Endothelial cell (in vitro differentiated cells): ENCODE measurements around the gene LRRC42. TPM values are rescaled to one million over a fixed set of nuclear protein-coding genes. Genes with fewer than 3 reads are reported as not detected.

Experiments
- DNase-seq: peaks from one replicate; pipeline ENCODE4 v3.0.0; 2021; ENCODE audit warnings: low spot score
- H3K27ac Mint-ChIP-seq: one replicate; pipeline ENCODE4 v1.8.0; 2021; ENCODE audit warnings: mixed read lengths, inconsistent platforms; ENCODE audit not compliant: unreplicated experiment
- H3K27me3 Mint-ChIP-seq: one replicate; pipeline ENCODE4 v1.8.0; 2021; ENCODE audit warnings: mild to moderate bottlenecking, moderate library complexity, mixed read lengths, inconsistent platforms; ENCODE audit not compliant: unreplicated experiment
- H3K36me3 Mint-ChIP-seq: one replicate; pipeline ENCODE4 v1.8.0; 2021; ENCODE audit warnings: mild to moderate bottlenecking, low read depth, mixed read lengths, inconsistent platforms; ENCODE audit not compliant: unreplicated experiment
- H3K4me1 Mint-ChIP-seq: one replicate; pipeline ENCODE4 v1.8.0; 2021; ENCODE audit warnings: mild to moderate bottlenecking, mixed read lengths, inconsistent platforms; ENCODE audit not compliant: unreplicated experiment
- H3K4me3 Mint-ChIP-seq: one replicate; pipeline ENCODE4 v1.8.0; 2021; ENCODE audit warnings: mild to moderate bottlenecking, mixed read lengths, inconsistent platforms; ENCODE audit not compliant: unreplicated experiment
- H3K9me3 Mint-ChIP-seq: one replicate; pipeline ENCODE4 v1.8.0; 2021; ENCODE audit warnings: mixed read lengths, inconsistent platforms; ENCODE audit not compliant: unreplicated experiment
- total RNA-seq: library from RNA; stranded (reverse); fragmentation: NEBNext Ultra II Directional; extraction: Animal tissue kit (Norgen Biotek cat#: 25700); gene quantifications from one replicate; pipeline ENCODE4 v1.2.1, GENCODE V29; 2021; ENCODE audit not compliant: unreplicated experiment
- TF ChIP-seq, protein P1 (sequence below): fragments of 200-600 bp; sonication (generic); IDR thresholded peaks from one replicate; pipeline ENCODE4 v1.5.0; 2021; ENCODE audit warnings: antibody characterized with exemption; ENCODE audit not compliant: unreplicated experiment

LRRC42 gene
- total RNA-seq, 1 donor from 2014 or later, result 43.6 TPM

DNA sequence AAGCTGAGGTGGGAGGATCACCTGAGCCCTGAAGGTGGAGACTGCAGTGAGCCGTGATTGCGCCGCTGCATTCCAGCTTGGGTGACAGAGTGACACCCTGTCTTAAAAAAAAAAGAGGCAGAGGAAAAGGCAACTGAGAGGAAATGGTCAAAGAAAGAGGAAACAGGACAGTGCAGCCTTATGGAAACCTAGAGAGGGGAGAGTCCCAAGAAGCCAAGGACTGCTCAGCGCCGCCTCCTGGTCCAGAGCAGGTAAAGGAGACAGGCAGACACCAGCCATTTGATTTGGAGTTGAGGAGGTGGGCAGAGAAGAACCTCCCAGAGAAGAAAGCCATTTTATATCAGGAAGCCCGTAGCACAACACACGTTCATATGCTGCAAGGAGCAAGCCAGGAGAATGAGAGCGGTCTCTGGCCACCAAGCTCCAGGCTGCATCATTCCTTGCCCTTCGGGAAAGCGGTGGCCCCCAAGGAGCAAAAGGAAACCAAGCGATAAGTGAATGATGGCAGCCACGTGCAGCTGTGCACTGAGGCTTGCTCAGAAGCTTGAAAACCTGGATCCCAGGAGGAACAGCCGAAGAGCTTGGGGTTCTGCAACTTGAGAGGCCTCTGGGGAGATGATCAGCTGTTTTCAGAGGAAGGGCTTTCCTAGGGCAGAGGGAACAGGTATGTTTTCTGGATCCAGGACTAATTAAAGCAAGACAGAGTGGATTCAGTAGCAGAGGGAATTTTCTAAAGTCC, 33.7 kb downstream of the LRRC42 start:
- no peak overlapping the region for H3K4me3 Mint-ChIP-seq
- H3K4me1 Mint-ChIP-seq, result peaks cover 34% of the 10 kb centered on the region
- no peak overlapping the region for H3K27ac Mint-ChIP-seq
- peaks cover 4% of the 10 kb centered on the region for H3K27me3 Mint-ChIP-seq
- TF ChIP-seq, protein P1, sequence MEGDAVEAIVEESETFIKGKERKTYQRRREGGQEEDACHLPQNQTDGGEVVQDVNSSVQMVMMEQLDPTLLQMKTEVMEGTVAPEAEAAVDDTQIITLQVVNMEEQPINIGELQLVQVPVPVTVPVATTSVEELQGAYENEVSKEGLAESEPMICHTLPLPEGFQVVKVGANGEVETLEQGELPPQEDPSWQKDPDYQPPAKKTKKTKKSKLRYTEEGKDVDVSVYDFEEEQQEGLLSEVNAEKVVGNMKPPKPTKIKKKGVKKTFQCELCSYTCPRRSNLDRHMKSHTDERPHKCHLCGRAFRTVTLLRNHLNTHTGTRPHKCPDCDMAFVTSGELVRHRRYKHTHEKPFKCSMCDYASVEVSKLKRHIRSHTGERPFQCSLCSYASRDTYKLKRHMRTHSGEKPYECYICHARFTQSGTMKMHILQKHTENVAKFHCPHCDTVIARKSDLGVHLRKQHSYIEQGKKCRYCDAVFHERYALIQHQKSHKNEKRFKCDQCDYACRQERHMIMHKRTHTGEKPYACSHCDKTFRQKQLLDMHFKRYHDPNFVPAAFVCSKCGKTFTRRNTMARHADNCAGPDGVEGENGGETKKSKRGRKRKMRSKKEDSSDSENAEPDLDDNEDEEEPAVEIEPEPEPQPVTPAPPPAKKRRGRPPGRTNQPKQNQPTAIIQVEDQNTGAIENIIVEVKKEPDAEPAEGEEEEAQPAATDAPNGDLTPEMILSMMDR, result no peak
- H3K36me3 Mint-ChIP-seq, result no peaks in the 10 kb centered on the region
- DNase-seq, result no peak
- no peaks in the 10 kb centered on the region for H3K9me3 Mint-ChIP-seq

DNA sequence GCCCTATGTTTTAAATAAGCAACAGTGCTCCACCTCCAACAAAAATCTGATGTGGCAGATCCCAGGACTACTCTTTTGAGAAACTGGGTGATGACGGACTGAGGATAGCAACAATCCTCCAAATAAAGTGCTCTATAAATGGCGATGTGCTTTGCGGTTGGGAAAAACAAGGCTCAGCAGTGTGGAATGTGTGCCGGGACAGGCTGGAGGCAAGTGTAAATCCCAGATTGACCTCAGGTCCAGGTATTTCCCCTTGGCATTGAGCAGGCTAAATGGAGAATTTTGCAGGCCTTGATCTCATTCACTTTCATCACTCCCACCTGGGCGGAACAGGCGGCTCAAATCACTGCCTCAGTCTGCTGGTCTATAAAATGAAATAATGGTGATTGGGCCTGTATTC, 35.1 kb downstream of the LRRC42 start:
- Mint-ChIP-seq H3K4me1 (peaks cover 33% of the 10 kb centered on the region), H3K27ac (no peak overlapping the region), H3K9me3 (no peaks in the 10 kb centered on the region), H3K36me3 (no peaks in the 10 kb centered on the region), H3K4me3 (no peak overlapping the region), H3K27me3 (peaks cover 3% of the 10 kb centered on the region)
- TF ChIP-seq, protein P1, result no peak
- no peak for DNase-seq

DNA sequence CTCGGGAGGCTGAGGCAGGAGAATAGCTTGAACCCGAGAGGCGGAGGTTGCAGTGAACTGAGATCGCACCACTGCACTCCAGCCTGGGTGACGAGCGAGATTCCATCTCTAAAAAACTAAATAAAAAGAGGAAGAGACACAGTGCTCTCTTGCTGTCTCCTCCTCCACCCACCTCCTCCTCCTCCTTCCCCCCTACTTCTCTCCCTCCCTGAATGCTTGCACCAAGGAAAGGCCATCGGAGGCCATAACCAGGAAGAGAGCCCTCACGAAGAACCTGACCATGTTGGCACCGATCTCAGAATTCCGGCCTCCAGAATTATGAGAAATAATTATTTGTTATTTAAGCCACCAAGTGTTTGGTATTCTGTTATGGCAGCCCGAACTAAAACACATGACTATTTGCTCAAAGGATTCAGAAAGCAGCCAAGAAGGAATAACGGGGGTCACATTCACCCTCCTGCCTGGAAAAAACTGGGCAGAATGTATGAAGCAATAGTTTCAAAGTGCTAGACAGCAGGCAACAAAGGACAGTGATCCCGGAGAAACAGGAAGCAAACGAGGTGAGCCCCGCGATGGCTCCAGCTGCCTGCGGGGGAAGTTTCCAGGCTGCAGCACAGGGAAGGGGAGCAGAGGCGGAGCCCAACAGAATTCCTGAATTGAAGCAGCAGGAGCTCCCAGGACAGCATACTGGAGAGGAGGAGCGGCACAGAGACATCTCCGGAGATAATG, 36.0 kb downstream of the LRRC42 start:
- TF ChIP-seq, protein P1, result no peak
- H3K4me1 Mint-ChIP-seq, result peaks cover 27% of the 10 kb centered on the region
- H3K36me3 Mint-ChIP-seq, result no peaks in the 10 kb centered on the region
- H3K4me3 Mint-ChIP-seq, result peak overlapping the region; percentile 66
- H3K9me3 Mint-ChIP-seq, result no peaks in the 10 kb centered on the region
- H3K27me3 Mint-ChIP-seq, result peaks cover 3% of the 10 kb centered on the region
- H3K27ac Mint-ChIP-seq, result peak overlapping the region; percentile 43
- DNase-seq, result peak; percentile 53

DNA sequence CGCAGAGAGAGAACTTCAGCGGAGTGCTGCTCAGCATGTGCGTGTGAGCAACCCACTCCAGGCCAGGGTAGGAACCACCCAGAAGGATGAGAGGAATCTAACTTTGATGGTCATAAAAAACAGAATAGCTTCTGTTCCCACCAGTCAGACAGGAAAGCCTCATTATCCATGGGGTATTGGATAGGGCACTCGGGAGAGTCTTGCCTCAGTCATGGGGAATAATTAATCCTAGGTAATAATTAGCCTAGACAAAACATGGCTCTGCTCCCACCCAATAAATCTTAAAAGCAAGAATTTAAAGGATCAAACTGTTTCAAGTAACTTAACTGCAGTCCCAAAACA, 36.6 kb downstream of the LRRC42 start:
- TF ChIP-seq, protein P1, result no peak
- Mint-ChIP-seq H3K4me3 (peak overlapping the region; percentile 66), H3K27ac (peak overlapping the region; percentile 43), H3K4me1 (peaks cover 27% of the 10 kb centered on the region), H3K36me3 (no peaks in the 10 kb centered on the region), H3K27me3 (peaks cover 3% of the 10 kb centered on the region), H3K9me3 (no peaks in the 10 kb centered on the region)
- no peak for DNase-seq

DNA sequence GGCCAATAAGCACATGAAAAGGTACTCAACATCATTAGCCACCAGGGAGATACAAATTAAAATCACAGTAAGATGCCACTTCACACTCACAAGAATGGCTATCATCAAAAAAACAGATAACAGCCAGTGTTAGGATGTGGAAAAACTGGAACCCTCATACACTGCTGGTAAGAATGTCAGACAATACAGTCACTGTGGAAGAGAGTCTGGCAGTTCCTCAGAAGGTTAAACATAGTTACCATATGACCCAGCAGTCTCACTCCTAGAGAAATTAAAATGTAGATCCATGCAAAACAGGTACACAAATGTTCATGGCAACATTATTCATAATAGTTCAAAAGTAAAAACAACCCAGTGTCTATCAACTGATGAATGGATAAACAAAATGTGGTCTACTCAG, 38.6 kb downstream of the LRRC42 start:
- Mint-ChIP-seq H3K27ac (no peak overlapping the region), H3K9me3 (no peaks in the 10 kb centered on the region), H3K4me1 (peaks cover 14% of the 10 kb centered on the region), H3K27me3 (no peaks in the 10 kb centered on the region), H3K4me3 (no peak overlapping the region), H3K36me3 (no peaks in the 10 kb centered on the region)
- TF ChIP-seq, protein P1, result no peak
- no peak for DNase-seq
